ENCODE measurements around the gene ACSL6. TPM values are rescaled to one million over a fixed set of nuclear protein-coding genes. Genes with fewer than 3 reads are reported as not detected.

Gene ACSL6
- total RNA-seq, 1 donor from 2014 or later: 0.20 TPM

DNA sequence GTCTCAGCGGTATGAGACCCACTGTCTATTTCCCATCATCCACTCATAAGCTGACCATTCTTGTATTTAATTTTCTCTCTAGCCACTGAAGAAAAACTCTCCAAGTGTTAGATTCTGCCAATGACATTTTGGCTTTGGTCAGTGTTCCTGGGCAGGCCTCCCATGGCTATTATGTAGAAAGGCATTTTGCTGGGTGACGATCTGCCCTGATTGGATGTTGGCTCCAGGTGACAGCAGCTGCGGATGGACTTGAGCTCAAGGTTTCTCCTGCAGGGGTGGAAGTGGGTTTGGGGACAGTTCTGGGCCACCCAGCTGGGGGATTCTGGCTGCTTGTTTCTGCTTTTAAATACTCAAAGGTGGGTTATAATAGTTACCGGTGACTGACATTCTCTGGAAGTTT, 31.6 kb downstream of the ACSL6 start:
- Mint-ChIP-seq H3K36me3 (ENCODE audit: low read depth) (no peaks in the 10 kb centered on the region), H3K9me3 (no peaks in the 10 kb centered on the region), H3K27me3 (peaks cover 7% of the 10 kb centered on the region), H3K4me1 (no peaks in the 10 kb centered on the region), H3K27ac (no peak overlapping the region), H3K4me3 (no peak overlapping the region)
- no peak for ATAC-seq (ENCODE audit: low read depth)
- CTCF ChIA-PET: no interaction called here
- DNase-seq: no peak
- TF ChIP-seq, protein P1, sequence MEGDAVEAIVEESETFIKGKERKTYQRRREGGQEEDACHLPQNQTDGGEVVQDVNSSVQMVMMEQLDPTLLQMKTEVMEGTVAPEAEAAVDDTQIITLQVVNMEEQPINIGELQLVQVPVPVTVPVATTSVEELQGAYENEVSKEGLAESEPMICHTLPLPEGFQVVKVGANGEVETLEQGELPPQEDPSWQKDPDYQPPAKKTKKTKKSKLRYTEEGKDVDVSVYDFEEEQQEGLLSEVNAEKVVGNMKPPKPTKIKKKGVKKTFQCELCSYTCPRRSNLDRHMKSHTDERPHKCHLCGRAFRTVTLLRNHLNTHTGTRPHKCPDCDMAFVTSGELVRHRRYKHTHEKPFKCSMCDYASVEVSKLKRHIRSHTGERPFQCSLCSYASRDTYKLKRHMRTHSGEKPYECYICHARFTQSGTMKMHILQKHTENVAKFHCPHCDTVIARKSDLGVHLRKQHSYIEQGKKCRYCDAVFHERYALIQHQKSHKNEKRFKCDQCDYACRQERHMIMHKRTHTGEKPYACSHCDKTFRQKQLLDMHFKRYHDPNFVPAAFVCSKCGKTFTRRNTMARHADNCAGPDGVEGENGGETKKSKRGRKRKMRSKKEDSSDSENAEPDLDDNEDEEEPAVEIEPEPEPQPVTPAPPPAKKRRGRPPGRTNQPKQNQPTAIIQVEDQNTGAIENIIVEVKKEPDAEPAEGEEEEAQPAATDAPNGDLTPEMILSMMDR (IDR thresholded peaks at IDR 0.05): no peak
- intact Hi-C loops (cut with micrococcal nuclease): no loop called here
- POLR2A ChIA-PET: no interaction called here

GRCh38 chr5:131977212-131977604, 34.2 kb downstream of the ACSL6 start:
- CTCF ChIA-PET: no interaction called here
- H3K27ac Mint-ChIP-seq: no peak overlapping the region
- no peaks in the 10 kb centered on the region for H3K4me1 Mint-ChIP-seq
- ATAC-seq (ENCODE audit: low read depth) (no peak), DNase-seq (no peak)
- POLR2A ChIA-PET: no interaction called here
- intact Hi-C loops (cut with micrococcal nuclease): no loop called here
- no peaks in the 10 kb centered on the region for H3K36me3 Mint-ChIP-seq (ENCODE audit: low read depth)
- no peaks in the 10 kb centered on the region for H3K9me3 Mint-ChIP-seq
- TF ChIP-seq, protein P1 (IDR thresholded peaks at IDR 0.05): no peak
- peaks cover 5% of the 10 kb centered on the region for H3K27me3 Mint-ChIP-seq
- no peak overlapping the region for H3K4me3 Mint-ChIP-seq

GRCh38 chr5:131976414-131977211, 34.8 kb downstream of the ACSL6 start:
- no peaks in the 10 kb centered on the region for H3K4me1 Mint-ChIP-seq
- no peaks in the 10 kb centered on the region for H3K36me3 Mint-ChIP-seq (ENCODE audit: low read depth)

DNA sequence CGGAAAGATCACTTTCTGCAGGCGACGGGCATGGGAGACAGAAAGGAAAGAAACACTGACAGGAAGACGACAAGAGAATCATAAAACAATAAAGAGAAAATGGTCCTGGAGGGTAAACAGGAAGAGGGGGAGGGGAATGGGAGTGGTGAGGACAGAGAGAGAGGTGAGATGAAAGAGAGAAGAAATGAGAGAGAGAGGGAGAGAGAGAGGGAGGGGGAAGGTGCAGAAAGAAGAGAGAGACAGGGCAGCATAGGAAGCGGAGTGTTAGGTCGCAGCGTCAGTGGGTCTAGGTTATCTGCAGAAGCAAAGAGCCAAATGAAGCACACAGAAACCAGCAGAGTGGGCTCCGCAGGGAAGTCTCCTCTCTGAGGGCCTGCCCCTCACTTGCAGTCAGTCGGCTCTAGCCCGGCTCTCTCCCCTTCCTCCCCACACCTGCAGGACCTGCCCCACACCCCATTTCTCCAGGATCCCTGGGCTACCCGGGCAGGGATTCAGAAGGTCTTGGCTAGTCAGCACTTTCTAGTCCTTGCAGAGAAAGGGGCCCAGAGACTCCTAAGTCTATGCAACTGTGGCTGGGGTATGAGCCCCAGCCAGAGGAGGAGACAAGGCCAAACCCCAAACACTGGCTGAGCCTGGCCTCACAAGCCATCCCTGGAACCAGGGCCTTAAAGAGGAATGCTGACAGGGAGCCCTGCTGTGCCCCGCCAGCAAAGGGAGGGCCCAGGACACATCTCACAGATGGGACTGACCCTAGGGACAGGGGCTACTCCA, 36.3 kb downstream of the ACSL6 start:
- POLR2A ChIA-PET: no interaction called here
- TF ChIP-seq, protein P1 (IDR thresholded peaks at IDR 0.05): no peak
- Mint-ChIP-seq H3K9me3 (no peaks in the 10 kb centered on the region), H3K27me3 (peaks cover 2% of the 10 kb centered on the region), H3K27ac (no peak overlapping the region), H3K4me3 (no peak overlapping the region), H3K4me1 (no peaks in the 10 kb centered on the region), H3K36me3 (ENCODE audit: low read depth) (no peaks in the 10 kb centered on the region)
- CTCF ChIA-PET: no interaction called here
- ATAC-seq (ENCODE audit: low read depth) (no peak), DNase-seq (no peak)
- intact Hi-C loops (cut with micrococcal nuclease): no loop called here

More at GRCh38 chr5:131976414-131977211, 34.8 kb downstream of the ACSL6 start:
- POLR2A ChIA-PET: no interaction called here
- intact Hi-C loops (cut with micrococcal nuclease): no loop called here
- DNase-seq (no peak), ATAC-seq (ENCODE audit: low read depth) (no peak)
- H3K27ac Mint-ChIP-seq: no peak overlapping the region
- CTCF ChIA-PET: no interaction called here
- H3K4me3 Mint-ChIP-seq: no peak overlapping the region
- TF ChIP-seq, protein P1 (IDR thresholded peaks at IDR 0.05): no peak
- H3K9me3 Mint-ChIP-seq: no peaks in the 10 kb centered on the region
- H3K27me3 Mint-ChIP-seq: peaks cover 5% of the 10 kb centered on the region

DNA sequence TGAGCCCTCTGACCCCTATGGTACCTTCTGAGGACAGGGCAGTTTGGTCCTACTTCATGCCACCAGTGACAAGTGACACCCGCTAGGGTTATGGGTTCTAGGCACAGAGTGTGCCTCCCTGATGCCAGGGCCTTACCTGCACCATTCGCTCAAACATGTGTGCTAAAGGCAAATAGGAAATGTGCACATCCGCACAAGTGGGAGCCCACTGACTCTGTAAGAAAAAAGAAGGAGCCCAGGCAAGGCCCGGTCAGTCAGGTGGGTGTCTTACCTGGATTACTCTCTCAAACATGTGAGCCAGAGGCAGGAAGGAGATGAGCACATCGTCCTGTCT, 36.9 kb downstream of the ACSL6 start:
- Mint-ChIP-seq H3K4me1 (no peaks in the 10 kb centered on the region), H3K27me3 (peaks cover 2% of the 10 kb centered on the region), H3K9me3 (no peaks in the 10 kb centered on the region), H3K27ac (no peak overlapping the region), H3K36me3 (ENCODE audit: low read depth) (no peaks in the 10 kb centered on the region), H3K4me3 (no peak overlapping the region)
- ATAC-seq (ENCODE audit: low read depth) (no peak), DNase-seq (no peak)
- intact Hi-C loops (cut with micrococcal nuclease): no loop called here
- ChIA-PET CTCF (no interaction called here), POLR2A (no interaction called here)
- TF ChIP-seq, protein P1 (IDR thresholded peaks at IDR 0.05): no peak
